SU-DHL-6 (cell line): ENCODE data around the gene EIF4G1.

Source experiments
- H2AFZ ChIP-seq: fragments of 200-600 bp; sonication (generic); 2 replicates; pipeline ENCODE4 v1.6.1; 2014; ENCODE audit warnings: low read depth, mild to moderate bottlenecking, moderate library complexity, mixed read lengths, antibody characterized with exemption, low read length; ENCODE audit not compliant: severe bottlenecking
- H3F3A ChIP-seq: fragments of 200-600 bp; shearing (Covaris generic); 2 replicates; pipeline ENCODE4 v1.6.0; 2016; ENCODE audit warnings: antibody characterized with exemption, mild to moderate bottlenecking; ENCODE audit not compliant: insufficient read depth
- H3K27ac ChIP-seq: fragments of 200-600 bp; sonication (generic); 2 replicates; pipeline ENCODE4 v1.5.1; 2016; ENCODE audit warnings: low read depth, mild to moderate bottlenecking, low read length, moderate library complexity, mixed read lengths
- H3K27me3 ChIP-seq: fragments of 200-600 bp; sonication (generic), shearing (Covaris generic); 2 replicates; pipeline ENCODE4 v1.6.0; 2014; ENCODE audit warnings: mild to moderate bottlenecking, low read length
- H3K36me3 ChIP-seq: fragments of 200-600 bp; sonication (generic); 2 replicates; pipeline ENCODE4 v1.6.1; 2014; ENCODE audit warnings: mild to moderate bottlenecking, low read length, mixed read lengths
- H3K4me2 ChIP-seq: fragments of 300-600, 200-600 bp; shearing (Covaris generic), sonication (generic); 2 replicates; pipeline ENCODE4 v1.6.0; 2014; ENCODE audit warnings: low read length, low read depth, mild to moderate bottlenecking; ENCODE audit not compliant: poor library complexity, severe bottlenecking
- H3K4me3 ChIP-seq: fragments of 200-600 bp; sonication (generic); 2 replicates; pipeline ENCODE4 v1.5.1; 2014; ENCODE audit warnings: antibody characterized with exemption, low read length, mild to moderate bottlenecking, mixed read lengths; ENCODE audit not compliant: insufficient read depth, poor library complexity, severe bottlenecking
- H3K79me2 ChIP-seq: fragments of 200-600 bp; sonication (generic); 2 replicates; pipeline ENCODE4 v1.6.1; 2014; ENCODE audit warnings: mild to moderate bottlenecking, low read length, moderate library complexity; ENCODE audit not compliant: insufficient read depth
- H3K9ac ChIP-seq: fragments of 200-600 bp; sonication (generic); 2 replicates; pipeline ENCODE4 v1.7.0; 2014; ENCODE audit warnings: mild to moderate bottlenecking, low read length
- H3K9me2 ChIP-seq: fragments of 200-600 bp; sonication (generic); replicated peaks from 2 replicates; pipeline ENCODE4 v1.6.1; 2014; ENCODE audit warnings: low read length; ENCODE audit not compliant: insufficient read depth
- H3K9me3 ChIP-seq: fragments of 200-600 bp; sonication (generic); 2 replicates; pipeline ENCODE4 v1.6.1; 2014; ENCODE audit warnings: low read length, mixed read lengths; ENCODE audit not compliant: insufficient read depth
- H4K20me1 ChIP-seq: fragments of 200-600 bp; sonication (generic); 2 replicates; pipeline ENCODE4 v1.6.1; 2014; ENCODE audit warnings: low read depth, mild to moderate bottlenecking, antibody characterized with exemption, low read length, moderate library complexity, mixed read lengths
- CTCF ChIP-seq: fragments of 200-600 bp; sonication (generic); IDR thresholded peaks from one replicate; pipeline ENCODE4 v1.5.1; 2017; ENCODE audit warnings: antibody characterized with exemption, mild to moderate bottlenecking, low read length, moderate library complexity; ENCODE audit not compliant: insufficient read depth, poor library complexity, severe bottlenecking
- EZH2phosphoT487 ChIP-seq: fragments of 200-600 bp; sonication (generic), shearing (Covaris generic); conservative IDR thresholded peaks from 2 replicates; pipeline ENCODE4 v1.6.1; 2018; ENCODE audit warnings: mild to moderate bottlenecking, antibody characterized with exemption, low read length, moderate library complexity, mixed read lengths

Gene EIF4G1

GRCh38 chr3:184337399-184337714 is 23.0 kb downstream of the EIF4G1 start, which contains the start of gene FAM131A:
Gene FAM131A (plus strand): TSS chr3:184337600. CDS start chr3:184337631, 31 bp downstream.
- Histone ChIP-seq H3K79me2 (no peaks in the 10 kb centered on the region), H3K9me3 (no peaks in the 10 kb centered on the region), H2AFZ (no peak within 1 kb of the TSS), H3K27me3 (no peaks in the 10 kb centered on the region), H3K27ac (no peak within 1 kb of the TSS), H3K36me3 (0 out of 2 replicates have a peak, but pooled peaks cover 12% of the 10 kb centered on the region), H3K4me2 (peak within 1 kb of the TSS; percentile 71), H4K20me1 (peaks cover 3% of the 10 kb centered on the region; the same call in 1 of the 2 replicates), H3K4me3 (peak within 1 kb of the TSS; percentile 80), H3K9me2 (no peaks in the 10 kb centered on the region), H3F3A (peaks cover 33% of the 10 kb centered on the region), H3K9ac (peak within 1 kb of the TSS; percentile 65)
- TF ChIP-seq CTCF (no peak), EZH2phosphoT487 (no peak)

GRCh38 chr3:184337981-184338380 is 23.6 kb downstream of the EIF4G1 start:
- Histone ChIP-seq H3K36me3 (0 out of 2 replicates have a peak, but pooled peaks cover 8% of the 10 kb centered on the region), H3K9me2 (no peaks in the 10 kb centered on the region), H3K27me3 (no peaks in the 10 kb centered on the region), H3K4me3 (no peak overlapping the region), H3K4me2 (no peak overlapping the region), H3F3A (peaks cover 27% of the 10 kb centered on the region), H3K79me2 (no peaks in the 10 kb centered on the region), H4K20me1 (peaks cover 3% of the 10 kb centered on the region; the same call in 1 of the 2 replicates), H3K27ac (no peak overlapping the region), H2AFZ (no peak overlapping the region), H3K9ac (no peak overlapping the region), H3K9me3 (no peaks in the 10 kb centered on the region)
- TF ChIP-seq EZH2phosphoT487 (no peak), CTCF (no peak)

- no peaks in the 10 kb centered on the region for H3K79me2 ChIP-seq
- TF ChIP-seq EZH2phosphoT487 (no peak), CTCF (no peak)
- no peak overlapping the region for H3K4me2 ChIP-seq
- H3K4me3 ChIP-seq = no peak overlapping the region
- 0 out of 2 replicates have a peak, but pooled peaks cover 6% of the 10 kb centered on the region for H3K36me3 ChIP-seq
- H3F3A ChIP-seq = peaks cover 21% of the 10 kb centered on the region
- peaks cover 3% of the 10 kb centered on the region; the same call in 1 of the 2 replicates for H4K20me1 ChIP-seq
- no peaks in the 10 kb centered on the region for H3K27me3 ChIP-seq
- no peak overlapping the region for H3K9ac ChIP-seq
- H2AFZ ChIP-seq = no peak overlapping the region
- no peaks in the 10 kb centered on the region for H3K9me3 ChIP-seq
- H3K9me2 ChIP-seq = no peaks in the 10 kb centered on the region
- H3K27ac ChIP-seq = no peak overlapping the region
These were observed 24.1 kb downstream of the EIF4G1 start for GRCh38 chr3:184338511-184338945.
